Osteoblast (primary cell): ENCODE measurements around the gene COL27A1. TPM values are rescaled to one million over a fixed set of nuclear protein-coding genes. Genes with fewer than 3 reads are reported as not detected.

Experiments used
- DNase-seq: peaks from one replicate; pipeline ENCODE4 v3.0.0; 2011; ENCODE audit warnings: low spot score, mixed read lengths; ENCODE audit not compliant: insufficient read length; ENCODE audit errors: missing footprints
- H2AFZ ChIP-seq: 2 replicates; pipeline ENCODE4 v1.6.0; 2011; ENCODE audit warnings: mild to moderate bottlenecking, low read length
- H3K27ac ChIP-seq: 2 replicates; pipeline ENCODE4 v1.5.1; 2011; ENCODE audit warnings: mild to moderate bottlenecking, low read depth, low read length, moderate library complexity
- H3K27me3 ChIP-seq: 2 replicates; pipeline ENCODE4 v1.6.0; 2012; ENCODE audit warnings: mild to moderate bottlenecking, control low read depth, inconsistent platforms, low read length, moderate library complexity; ENCODE audit not compliant: insufficient read depth
- H3K36me3 ChIP-seq: 2 replicates; pipeline ENCODE4 v1.5.1; 2011; ENCODE audit warnings: mild to moderate bottlenecking, low read length, control low read depth, moderate library complexity; ENCODE audit not compliant: insufficient read depth
- H3K4me1 ChIP-seq: 2 replicates; pipeline ENCODE4 v1.5.1; 2011; ENCODE audit warnings: mild to moderate bottlenecking, low read length, control low read depth, moderate library complexity; ENCODE audit not compliant: insufficient read depth
- H3K4me2 ChIP-seq: 2 replicates; pipeline ENCODE4 v1.6.0; 2011; ENCODE audit warnings: mild to moderate bottlenecking, low read length; ENCODE audit not compliant: insufficient read depth
- H3K4me3 ChIP-seq: fragments of 200-600 bp; sonication (generic); 3 replicates; pipeline ENCODE4 v1.5.1; 2012; ENCODE audit warnings: mild to moderate bottlenecking, low read length, inconsistent platforms; ENCODE audit not compliant: insufficient read depth
- H3K79me2 ChIP-seq: 2 replicates; pipeline ENCODE4 v1.6.0; 2012; ENCODE audit warnings: mild to moderate bottlenecking, low read length, control low read depth, inconsistent platforms; ENCODE audit not compliant: insufficient read depth
- H3K9me3 ChIP-seq: 2 replicates; pipeline ENCODE4 v1.5.1; 2011; ENCODE audit warnings: low read depth, low read length, control low read depth
- H4K20me1 ChIP-seq: 2 replicates; pipeline ENCODE4 v1.6.0; 2012; ENCODE audit warnings: mild to moderate bottlenecking, low read length, control low read depth; ENCODE audit not compliant: insufficient read depth
- total RNA-seq: library from RNA; depleted of rRNA; stranded (reverse); fragments of >200 nt; gene quantifications from 2 replicates; pipeline ENCODE4 v1.2.3, GENCODE V29; 2012
- TF ChIP-seq, protein P1 (sequence below): IDR thresholded peaks from 2 replicates; pipeline ENCODE4 v1.5.1; 2011; ENCODE audit warnings: mild to moderate bottlenecking, low read depth, low read length, moderate library complexity; ENCODE audit errors: extremely low read depth

The COL27A1 gene
- total RNA-seq, 1 donor = 10.1 TPM

- no peak overlapping the region for H3K27ac ChIP-seq
- H3K4me1 ChIP-seq = peaks cover 24% of the 10 kb centered on the region
- H3K9me3 ChIP-seq = no peaks in the 10 kb centered on the region
- H3K4me3 ChIP-seq = no peak overlapping the region
- peaks cover 7% of the 10 kb centered on the region for H3K79me2 ChIP-seq
- peak; percentile 60 for DNase-seq
- H2AFZ ChIP-seq = no peak overlapping the region
- H3K27me3 ChIP-seq = peaks cover 14% of the 10 kb centered on the region
- TF ChIP-seq, protein P1, sequence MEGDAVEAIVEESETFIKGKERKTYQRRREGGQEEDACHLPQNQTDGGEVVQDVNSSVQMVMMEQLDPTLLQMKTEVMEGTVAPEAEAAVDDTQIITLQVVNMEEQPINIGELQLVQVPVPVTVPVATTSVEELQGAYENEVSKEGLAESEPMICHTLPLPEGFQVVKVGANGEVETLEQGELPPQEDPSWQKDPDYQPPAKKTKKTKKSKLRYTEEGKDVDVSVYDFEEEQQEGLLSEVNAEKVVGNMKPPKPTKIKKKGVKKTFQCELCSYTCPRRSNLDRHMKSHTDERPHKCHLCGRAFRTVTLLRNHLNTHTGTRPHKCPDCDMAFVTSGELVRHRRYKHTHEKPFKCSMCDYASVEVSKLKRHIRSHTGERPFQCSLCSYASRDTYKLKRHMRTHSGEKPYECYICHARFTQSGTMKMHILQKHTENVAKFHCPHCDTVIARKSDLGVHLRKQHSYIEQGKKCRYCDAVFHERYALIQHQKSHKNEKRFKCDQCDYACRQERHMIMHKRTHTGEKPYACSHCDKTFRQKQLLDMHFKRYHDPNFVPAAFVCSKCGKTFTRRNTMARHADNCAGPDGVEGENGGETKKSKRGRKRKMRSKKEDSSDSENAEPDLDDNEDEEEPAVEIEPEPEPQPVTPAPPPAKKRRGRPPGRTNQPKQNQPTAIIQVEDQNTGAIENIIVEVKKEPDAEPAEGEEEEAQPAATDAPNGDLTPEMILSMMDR = no peak
- no peak overlapping the region for H3K4me2 ChIP-seq
- H3K36me3 ChIP-seq = no peaks in the 10 kb centered on the region
- peaks cover 37% of the 10 kb centered on the region for H4K20me1 ChIP-seq
Observed at GRCh38 chr9:114158482-114159130, 3.3 kb downstream of the COL27A1 start.

DNA sequence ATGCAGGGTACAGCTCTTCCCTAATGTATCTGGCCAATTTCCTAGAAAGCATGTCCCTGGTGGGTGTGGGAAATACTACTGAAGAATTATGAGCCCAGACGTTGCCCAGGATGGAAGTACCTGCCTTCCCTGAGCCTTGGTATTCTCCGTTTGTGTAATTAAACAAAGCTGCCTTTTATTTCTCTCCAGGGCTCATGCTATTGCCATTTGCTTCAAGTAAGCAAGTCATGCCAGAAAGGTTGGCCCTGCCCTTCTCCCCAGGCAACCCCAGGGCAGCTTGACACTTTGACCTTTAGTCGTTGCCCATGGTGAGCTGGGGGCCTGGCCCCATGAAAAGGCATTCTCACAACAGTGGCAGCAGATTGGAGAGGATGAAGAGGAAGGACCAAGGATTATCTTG is 4.4 kb downstream of the COL27A1 start:
- peaks cover 42% of the 10 kb centered on the region for H4K20me1 ChIP-seq

DNA sequence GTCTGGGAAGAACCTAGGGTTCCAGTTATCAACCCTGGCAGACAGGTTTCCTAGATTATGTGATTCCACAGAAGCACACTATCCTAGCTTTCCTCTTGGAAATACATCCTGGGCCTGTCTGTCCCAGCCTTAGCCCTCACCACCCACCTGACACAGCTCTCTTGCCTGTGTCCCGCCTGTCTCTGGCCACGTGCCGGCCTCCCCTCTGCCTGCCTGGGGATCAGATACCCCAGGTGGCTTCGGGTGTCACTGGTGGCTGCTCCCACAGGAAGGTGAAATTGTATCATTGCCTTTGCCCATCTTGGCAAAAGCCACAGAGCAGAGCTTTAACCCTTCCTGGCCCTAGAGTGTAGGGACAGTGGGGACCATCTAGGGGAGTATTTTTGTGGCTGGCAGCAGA is 6.2 kb downstream of the COL27A1 start:
- TF ChIP-seq, protein P1 = no peak

More for the DNA sequence above, 4.4 kb downstream of the COL27A1 start:
- no peak overlapping the region for H3K4me3 ChIP-seq
- no peak overlapping the region for H2AFZ ChIP-seq
- H3K27me3 ChIP-seq = peaks cover 4% of the 10 kb centered on the region
- TF ChIP-seq, protein P1 = no peak
- no peak overlapping the region for H3K4me2 ChIP-seq
- no peaks in the 10 kb centered on the region for H3K9me3 ChIP-seq
- no peaks in the 10 kb centered on the region for H3K36me3 ChIP-seq
- no peak overlapping the region for H3K27ac ChIP-seq
- H3K4me1 ChIP-seq = peaks cover 17% of the 10 kb centered on the region
- H3K79me2 ChIP-seq = peaks cover 7% of the 10 kb centered on the region
- no peak for DNase-seq

GRCh38 chr9:114163517-114163951 is 8.2 kb downstream of the COL27A1 start:
- Histone ChIP-seq H3K4me2 (peak overlapping the region; percentile 77), H3K27me3 (no peaks in the 10 kb centered on the region), H3K9me3 (no peaks in the 10 kb centered on the region), H2AFZ (peak overlapping the region; percentile 31), H3K27ac (no peak overlapping the region), H3K4me1 (peaks cover 20% of the 10 kb centered on the region), H3K4me3 (peak overlapping the region; percentile 57), H3K36me3 (no peaks in the 10 kb centered on the region), H4K20me1 (peaks cover 38% of the 10 kb centered on the region), H3K79me2 (peaks cover 7% of the 10 kb centered on the region)
- DNase-seq = peak; percentile 91
- TF ChIP-seq, protein P1 = no peak

More for the DNA sequence above, 6.2 kb downstream of the COL27A1 start:
- Histone ChIP-seq H2AFZ (no peak overlapping the region), H3K27me3 (no peaks in the 10 kb centered on the region), H3K27ac (no peak overlapping the region), H3K9me3 (no peaks in the 10 kb centered on the region), H3K4me3 (no peak overlapping the region), H3K36me3 (no peaks in the 10 kb centered on the region), H3K4me1 (peaks cover 20% of the 10 kb centered on the region), H3K4me2 (no peak overlapping the region), H4K20me1 (peaks cover 47% of the 10 kb centered on the region), H3K79me2 (peaks cover 7% of the 10 kb centered on the region)
- DNase-seq = no peak
